NK-92 (cell line): ENCODE results near the gene BRDT.

Experiments used
- DNase-seq: peaks from one replicate; lab custom pipeline; 2025; ENCODE audit not compliant: unreplicated experiment; lab: John Stamatoyannopoulos, UW

The BRDT gene

GRCh38 chr1:91949356-91949699 is at the start of gene BRDT:
TSS of gene BRDT (plus strand) at chr1:91949401. CDS start at chr1:91962755, 13,354 bp downstream.
- DNase-seq = no peak

GRCh38 chr1:91900562-91900961 is 48.6 kb upstream of the BRDT start:
- DNase-seq = no peak

- DNase-seq = no peak
Observed at GRCh38 chr1:91901231-91901630, 48.0 kb upstream of the BRDT start.

GRCh38 chr1:91912266-91912665 is 36.9 kb upstream of the BRDT start:
- no peak for DNase-seq

GRCh38 chr1:91913018-91913417 is 36.2 kb upstream of the BRDT start:
- no peak for DNase-seq

GRCh38 chr1:91916046-91916445 is 33.2 kb upstream of the BRDT start:
- no peak for DNase-seq

GRCh38 chr1:91916811-91917460 is 32.3 kb upstream of the BRDT start:
- DNase-seq = no peak

- DNase-seq = no peak
Observed at GRCh38 chr1:91919962-91920361, 29.2 kb upstream of the BRDT start.

GRCh38 chr1:91924146-91924545 is 25.1 kb upstream of the BRDT start:
- no peak for DNase-seq

GRCh38 chr1:91925644-91926435 is 23.4 kb upstream of the BRDT start:
- no peak for DNase-seq

GRCh38 chr1:91928026-91928425 is 21.2 kb upstream of the BRDT start:
- no peak for DNase-seq

GRCh38 chr1:91929250-91929649 is 20.0 kb upstream of the BRDT start:
- no peak for DNase-seq

GRCh38 chr1:91937613-91938012 is 11.6 kb upstream of the BRDT start:
- no peak for DNase-seq

- DNase-seq = no peak
Observed at GRCh38 chr1:91940496-91940895, 8.7 kb upstream of the BRDT start.

GRCh38 chr1:91944087-91944486 is 5.1 kb upstream of the BRDT start:
- no peak for DNase-seq

- DNase-seq = no peak
Observed at GRCh38 chr1:91948097-91948496, 1.1 kb upstream of the BRDT start.

GRCh38 chr1:91948501-91949355 is 473 bp upstream of the BRDT start:
- no peak for DNase-seq

GRCh38 chr1:91952187-91952586 is 3.0 kb downstream of the BRDT start:
- DNase-seq = no peak

GRCh38 chr1:91958926-91959325 is 9.7 kb downstream of the BRDT start:
- DNase-seq = no peak

GRCh38 chr1:91968334-91968733 is 19.1 kb downstream of the BRDT start:
- no peak for DNase-seq

- DNase-seq = no peak
Observed at GRCh38 chr1:91979383-91979782, 30.2 kb downstream of the BRDT start.

- DNase-seq = no peak
Observed at GRCh38 chr1:91980663-91981062, 31.5 kb downstream of the BRDT start.
